HG03520 (cell line): ENCODE measurements around the gene EYA2.

ENCODE experiments used
- ATAC-seq: cut with Tn5 transposase; IDR thresholded peaks from one replicate; pipeline ENCODE4 v1.9.1; 2021; ENCODE audit warnings: mild to moderate bottlenecking, moderate library complexity; ENCODE audit not compliant: unreplicated experiment

Gene EYA2

GRCh38 chr20:47127546-47127945, 232.9 kb downstream of the EYA2 start:
- no peak for ATAC-seq

- no peak for ATAC-seq
These were observed 233.4 kb downstream of the EYA2 start for GRCh38 chr20:47127999-47128398.

- no peak for ATAC-seq
These were observed 234.7 kb downstream of the EYA2 start for GRCh38 chr20:47129306-47129705.

- no peak for ATAC-seq
These were observed 239.3 kb downstream of the EYA2 start for GRCh38 chr20:47133809-47134456.

- no peak for ATAC-seq
These were observed 242.1 kb downstream of the EYA2 start for GRCh38 chr20:47136782-47137181.

GRCh38 chr20:47137231-47137870, 242.7 kb downstream of the EYA2 start:
- no peak for ATAC-seq

GRCh38 chr20:47139934-47140535, 245.4 kb downstream of the EYA2 start:
- ATAC-seq, result no peak

- no peak for ATAC-seq
These were observed 246.8 kb downstream of the EYA2 start for GRCh38 chr20:47141350-47141921.

GRCh38 chr20:47141941-47142773, 247.5 kb downstream of the EYA2 start:
- ATAC-seq, result no peak

GRCh38 chr20:47142774-47143170, 248.1 kb downstream of the EYA2 start:
- no peak for ATAC-seq

- ATAC-seq, result no peak
These were observed 249.0 kb downstream of the EYA2 start for GRCh38 chr20:47143657-47144056.

- no peak for ATAC-seq
These were observed 249.8 kb downstream of the EYA2 start for GRCh38 chr20:47144463-47144862.

GRCh38 chr20:47146686-47147085, 252.0 kb downstream of the EYA2 start:
- ATAC-seq, result no peak

- ATAC-seq, result no peak
These were observed 253.4 kb downstream of the EYA2 start for GRCh38 chr20:47148059-47148458.

- no peak for ATAC-seq
These were observed 255.3 kb downstream of the EYA2 start for GRCh38 chr20:47149939-47150338.

GRCh38 chr20:47150403-47151152, 255.9 kb downstream of the EYA2 start:
- no peak for ATAC-seq

- no peak for ATAC-seq
These were observed 257.4 kb downstream of the EYA2 start for GRCh38 chr20:47152068-47152467.

GRCh38 chr20:47154089-47154488, 259.4 kb downstream of the EYA2 start:
- ATAC-seq, result no peak

- no peak for ATAC-seq
These were observed 261.9 kb downstream of the EYA2 start for GRCh38 chr20:47156301-47157137.

GRCh38 chr20:47159166-47159565, 264.5 kb downstream of the EYA2 start:
- no peak for ATAC-seq
